Measurements from ENCODE around the gene PVR.
"Not testable (repeated sequence)": the region's sequence is repeated elsewhere in the genome, so short reads cannot be mapped to it uniquely, and the experiment has no call there.

Gene PVR

DNA sequence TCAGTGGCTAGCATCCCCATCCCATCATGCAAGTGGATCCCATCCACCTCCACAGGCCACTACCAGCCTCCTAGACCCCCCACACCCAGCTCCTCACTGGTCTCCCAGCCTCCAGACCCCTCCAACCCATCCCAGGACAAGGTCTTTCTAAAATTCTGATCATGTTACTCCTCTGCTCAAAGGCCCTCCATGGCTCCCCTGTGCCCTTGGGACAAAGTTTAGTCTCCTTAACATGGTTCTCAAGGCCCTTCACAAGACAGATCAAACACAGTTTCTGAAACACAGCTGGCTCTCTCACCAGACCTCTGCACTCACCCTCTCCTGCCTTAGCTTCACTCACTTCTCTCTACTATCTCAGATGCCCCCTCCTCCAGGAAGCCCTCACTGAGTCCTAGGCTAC is 36.8 kb downstream of the PVR start:
- no peak for DNase-seq

DNA sequence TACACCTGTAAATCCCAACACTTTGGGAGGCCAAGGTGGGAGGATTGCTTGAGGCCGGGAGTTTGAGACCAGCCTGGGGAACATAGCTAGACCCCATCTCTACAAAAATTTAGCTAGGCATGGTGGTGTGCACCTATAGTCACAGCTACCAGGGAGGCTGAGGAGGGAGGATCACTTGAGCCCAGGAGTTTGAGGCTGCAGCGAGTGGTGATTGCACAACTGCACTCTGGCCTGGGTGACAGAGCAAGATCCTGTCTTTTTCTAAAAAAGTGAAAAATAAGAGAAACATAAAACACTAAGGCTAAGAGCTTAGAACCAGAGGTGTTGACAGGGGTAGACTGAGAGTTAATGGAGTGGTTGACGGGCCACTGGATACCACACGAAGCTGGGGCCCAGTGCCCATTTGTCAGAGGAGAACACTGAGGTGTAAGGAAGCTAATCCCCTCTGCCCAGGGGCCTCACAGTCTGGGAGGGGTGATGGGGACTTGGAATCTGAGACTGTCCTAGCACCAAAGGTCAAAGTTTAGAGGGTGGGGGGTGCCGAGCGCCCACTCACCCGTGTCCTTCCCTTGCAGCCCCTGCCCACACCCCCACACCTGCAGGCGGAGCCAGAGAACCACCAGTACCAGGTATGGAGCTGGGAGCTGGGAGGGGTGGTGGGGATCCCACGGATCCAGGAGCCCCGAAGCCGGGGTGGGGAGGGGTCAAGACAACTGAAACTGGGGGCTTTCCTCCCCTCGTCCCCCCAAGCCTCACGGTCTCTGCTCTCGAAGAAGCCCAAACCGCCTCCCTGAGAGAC is 38.5 kb downstream of the PVR start:
- no peak for DNase-seq

- DNase-seq, result no peak
These were observed 39.1 kb downstream of the PVR start for GRCh38 chr19:44682807-44683206.

DNA sequence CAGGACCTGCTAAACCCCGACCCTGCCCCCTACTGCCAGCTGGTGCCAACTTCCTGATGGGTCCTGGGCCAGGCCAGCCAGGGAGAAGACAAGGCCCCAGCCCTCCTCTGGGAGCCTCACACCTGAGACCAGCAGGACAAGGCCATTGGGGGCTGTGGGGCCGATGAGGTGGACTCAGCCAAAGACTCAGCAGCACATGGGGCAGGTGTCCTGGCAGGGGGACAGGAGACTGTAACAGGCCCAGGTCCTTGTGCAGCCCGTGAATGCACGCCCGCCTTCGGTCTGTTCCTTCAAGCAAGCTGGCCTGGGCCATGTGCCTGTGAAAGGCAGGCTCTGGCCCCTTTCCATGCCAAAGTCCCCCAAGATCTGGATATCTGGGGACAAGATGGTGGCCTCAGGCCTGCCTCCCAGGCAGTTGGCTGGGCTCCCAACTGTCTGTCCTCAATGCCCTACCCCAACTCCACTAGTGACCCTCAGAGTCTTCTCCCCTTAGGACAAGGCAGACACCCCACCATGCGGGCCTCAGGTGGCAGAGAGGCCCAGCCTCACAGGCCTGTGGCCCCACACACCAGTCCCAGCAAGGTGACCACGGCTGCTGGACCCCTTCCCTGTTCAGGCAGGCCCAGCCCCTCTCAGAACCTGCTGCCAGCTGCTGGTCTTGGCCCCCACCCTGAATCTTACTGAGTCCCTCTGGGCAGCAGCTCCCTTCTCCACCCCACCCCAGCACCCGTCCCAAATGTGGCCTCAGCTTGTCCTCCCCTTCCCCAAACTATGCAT is 39.9 kb downstream of the PVR start:
- no peak for DNase-seq

DNA sequence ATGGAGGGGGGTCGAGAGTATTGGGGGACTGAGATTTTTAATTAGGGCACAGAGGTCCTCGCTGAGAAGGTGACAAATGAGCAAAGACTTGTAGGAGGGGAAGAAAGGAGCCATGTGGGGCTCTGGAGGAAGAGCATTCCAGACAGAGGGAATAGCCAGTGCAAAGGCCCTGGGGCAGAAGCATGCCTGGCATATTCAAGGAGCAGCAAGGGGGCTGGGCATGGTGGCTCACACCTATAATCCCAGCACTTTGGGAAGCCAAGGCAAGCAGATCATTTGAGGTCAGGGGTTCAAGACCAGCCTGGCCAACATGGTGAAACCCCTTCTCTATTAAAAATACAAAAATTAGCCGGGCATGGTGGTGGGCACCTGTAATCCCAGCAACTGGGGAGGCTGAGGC is 40.7 kb downstream of the PVR start:
- not testable (repeated sequence) for DNase-seq

GRCh38 chr19:44684892-44685863 is 41.5 kb downstream of the PVR start:
- DNase-seq, result no peak

DNA sequence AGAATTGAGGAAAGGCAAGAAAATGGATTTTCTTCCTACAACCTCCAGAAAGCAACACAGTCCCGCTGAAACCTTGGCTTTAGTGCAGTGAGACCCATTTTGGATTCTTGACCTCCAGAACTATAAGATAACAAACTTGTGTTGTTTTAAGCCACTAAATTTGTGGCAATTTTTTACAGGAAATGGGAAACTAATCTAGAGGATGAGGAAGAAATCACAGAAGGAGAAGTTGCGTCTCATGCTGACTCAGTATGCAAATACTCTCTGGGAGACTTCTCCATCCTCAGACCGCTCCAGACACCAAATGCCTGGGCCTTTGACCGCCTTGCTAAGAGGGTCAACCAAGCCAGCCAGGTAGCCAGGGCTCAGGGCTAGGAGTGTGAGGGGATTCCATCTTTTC is 42.2 kb downstream of the PVR start:
- no peak for DNase-seq

GRCh38 chr19:44686896-44687295 is 43.2 kb downstream of the PVR start:
- DNase-seq, result no peak

- DNase-seq, result peak; percentile 29
These were observed 44.2 kb downstream of the PVR start for GRCh38 chr19:44687888-44688287.

DNA sequence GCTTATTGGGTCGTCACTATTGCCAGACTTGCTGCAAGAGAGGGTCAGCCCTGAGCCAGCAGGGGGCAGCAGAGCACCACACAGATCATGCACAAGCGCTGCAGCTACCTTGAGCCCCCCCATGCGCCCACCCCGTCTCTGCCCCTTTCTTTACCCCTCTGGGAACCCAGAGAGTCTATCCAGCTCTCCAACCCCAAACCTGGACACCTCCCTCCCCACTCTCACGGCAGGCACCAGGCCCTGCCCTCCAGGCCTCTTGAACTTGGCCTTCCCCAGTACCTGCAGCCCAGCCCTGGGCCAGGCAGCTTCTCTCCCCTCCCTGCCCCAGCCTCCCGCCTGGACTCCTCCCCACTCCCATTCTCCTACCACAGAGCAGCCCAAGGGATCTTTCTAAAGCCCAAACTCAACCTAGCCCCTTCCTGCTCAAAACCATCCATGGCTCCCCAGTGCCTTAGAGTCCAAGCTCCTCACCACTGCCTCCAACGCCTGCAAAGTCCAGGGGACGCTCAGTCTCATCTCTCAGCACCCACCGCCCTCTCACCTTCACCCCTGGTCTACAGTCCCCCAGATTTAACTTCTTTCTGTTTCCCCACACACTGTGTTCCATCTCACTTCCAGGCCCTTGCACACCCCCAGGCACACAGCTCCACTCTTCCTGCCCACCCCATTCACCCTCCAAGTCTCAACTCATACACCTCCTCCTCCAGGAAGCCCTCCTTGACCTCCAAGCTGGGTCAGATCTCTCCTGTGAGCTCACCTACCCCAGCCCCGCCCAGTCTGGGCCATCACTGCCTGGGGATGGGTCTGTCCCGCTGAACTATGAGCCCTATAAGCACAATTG is 45.8 kb downstream of the PVR start:
- peak; percentile 77 for DNase-seq

DNA sequence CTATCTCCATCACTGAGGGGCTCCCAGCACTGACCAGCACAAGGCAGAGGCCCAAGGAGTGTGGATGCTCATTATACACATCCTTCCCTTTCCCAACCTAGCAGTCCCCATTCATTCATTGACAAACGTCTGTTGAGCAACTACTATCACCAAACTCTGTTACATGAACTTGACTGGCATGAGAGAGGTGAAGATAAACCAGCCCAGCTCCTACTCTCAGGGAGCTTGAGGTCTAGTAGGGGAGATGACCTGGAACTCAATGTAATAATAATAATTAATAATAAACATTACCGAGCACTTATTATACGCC is 46.4 kb downstream of the PVR start:
- DNase-seq, result no peak

- no peak for DNase-seq
These were observed 48.6 kb downstream of the PVR start for GRCh38 chr19:44692379-44692721.

- no peak for DNase-seq
These were observed 50.5 kb downstream of the PVR start for GRCh38 chr19:44694184-44694579.

- peak; percentile 62 for DNase-seq
These were observed 53.4 kb downstream of the PVR start for GRCh38 chr19:44696939-44697669.

GRCh38 chr19:44697670-44698034 is 53.9 kb downstream of the PVR start:
- no peak for DNase-seq

DNA sequence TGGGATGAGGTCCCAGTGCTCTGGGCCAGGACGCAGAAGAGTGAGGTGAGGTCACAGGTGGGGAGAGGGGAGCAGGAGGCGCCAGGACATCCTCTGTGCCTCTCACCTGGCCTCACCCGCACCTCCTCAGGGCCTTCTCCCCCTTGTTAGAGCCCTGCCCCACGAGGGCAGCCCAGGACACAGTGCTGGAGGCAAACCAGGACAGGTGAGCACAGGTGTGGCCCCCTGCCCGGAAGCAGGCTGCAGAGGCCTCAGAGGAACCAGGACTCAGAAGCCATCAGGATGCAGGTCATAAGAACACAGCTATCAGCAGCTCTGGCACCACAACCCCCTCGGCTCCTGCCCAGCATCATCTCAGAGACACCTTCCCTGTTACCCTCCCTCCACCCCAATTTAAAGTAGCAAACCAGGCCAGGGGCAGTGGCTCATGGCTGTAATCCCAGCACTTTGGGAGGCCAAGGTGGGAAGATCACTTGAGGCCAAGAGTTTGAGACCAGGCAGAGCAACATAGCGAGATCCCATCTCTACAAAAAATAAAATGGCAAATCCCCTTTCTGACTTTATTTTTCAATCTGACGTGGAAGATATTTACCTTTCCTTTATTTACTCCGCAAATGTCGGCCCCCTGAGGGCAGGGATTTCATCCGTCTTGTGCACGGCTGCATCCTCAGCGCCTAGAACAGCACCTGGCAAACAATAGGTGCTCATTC is 54.9 kb downstream of the PVR start, which contains the start of gene CEACAM16:
TSS of gene CEACAM16 (plus strand) at position 660 of the 710 bp plus-strand sequence. CDS start 2,306 bp downstream, outside the sequence.
- no peak for DNase-seq

GRCh38 chr19:44700547-44700946 is 56.8 kb downstream of the PVR start:
- DNase-seq, result no peak

- no peak for DNase-seq
These were observed 57.5 kb downstream of the PVR start for GRCh38 chr19:44701228-44701627.

DNA sequence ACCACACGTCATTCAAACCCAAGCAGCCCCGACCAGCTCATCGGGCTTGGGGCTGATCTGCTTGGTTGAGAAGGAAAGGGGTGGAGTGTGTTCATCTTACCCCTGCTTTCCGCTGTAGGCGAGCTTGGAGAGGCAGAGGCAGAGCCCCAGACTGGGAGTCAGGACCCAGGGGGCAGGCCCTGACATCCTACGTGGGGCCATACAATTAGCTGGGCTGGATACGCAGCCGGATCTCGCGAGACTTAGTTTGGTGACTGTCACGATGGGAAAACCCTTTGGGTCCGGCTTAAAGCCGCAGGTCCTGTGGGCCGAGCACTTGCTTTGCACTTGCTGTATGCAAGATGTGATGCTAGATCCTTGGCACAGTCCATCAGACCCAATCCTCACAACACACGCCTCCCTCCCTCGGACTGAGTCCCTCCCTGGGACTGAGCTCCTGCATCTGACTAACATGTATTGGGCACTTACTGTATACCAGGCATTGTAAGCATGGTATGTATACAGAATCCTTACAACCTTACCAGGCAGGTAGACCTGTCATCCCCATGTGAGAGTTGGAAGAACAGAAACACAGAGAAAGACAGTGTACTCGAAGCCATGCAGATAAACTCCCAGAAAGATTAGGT is 59.0 kb downstream of the PVR start:
- no peak for DNase-seq

DNA sequence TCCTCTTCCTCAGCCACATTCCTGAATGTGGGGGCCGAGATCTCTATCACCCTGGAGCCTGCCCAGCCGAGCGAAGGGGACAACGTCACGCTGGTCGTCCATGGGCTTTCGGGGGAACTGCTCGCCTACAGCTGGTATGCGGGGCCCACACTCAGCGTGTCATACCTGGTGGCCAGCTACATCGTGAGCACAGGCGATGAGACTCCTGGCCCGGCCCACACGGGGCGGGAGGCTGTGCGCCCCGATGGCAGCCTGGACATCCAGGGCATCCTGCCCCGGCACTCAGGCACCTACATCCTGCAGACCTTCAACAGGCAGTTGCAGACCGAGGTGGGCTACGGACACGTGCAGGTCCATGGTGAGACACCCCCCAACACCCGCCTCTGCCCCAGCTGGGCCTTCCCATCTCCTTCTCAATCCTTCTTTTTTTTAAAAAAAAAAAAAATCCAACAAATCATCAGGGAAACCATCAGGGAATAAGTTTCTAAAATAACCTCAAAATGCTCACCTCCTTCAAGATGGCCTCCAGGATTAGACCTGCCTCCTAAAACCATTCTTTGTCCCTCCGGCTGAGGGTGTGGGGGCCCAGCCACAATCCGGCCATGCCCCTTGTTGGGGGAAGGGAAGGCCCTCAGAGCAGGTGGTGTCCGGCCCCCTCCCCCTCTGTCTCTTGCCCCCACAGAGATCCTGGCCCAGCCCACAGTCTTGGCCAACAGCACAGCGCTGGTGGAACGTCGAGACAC is 59.8 kb downstream of the PVR start:
- DNase-seq, result no peak
